ENCODE measurements around the gene LRP1.

DNA sequence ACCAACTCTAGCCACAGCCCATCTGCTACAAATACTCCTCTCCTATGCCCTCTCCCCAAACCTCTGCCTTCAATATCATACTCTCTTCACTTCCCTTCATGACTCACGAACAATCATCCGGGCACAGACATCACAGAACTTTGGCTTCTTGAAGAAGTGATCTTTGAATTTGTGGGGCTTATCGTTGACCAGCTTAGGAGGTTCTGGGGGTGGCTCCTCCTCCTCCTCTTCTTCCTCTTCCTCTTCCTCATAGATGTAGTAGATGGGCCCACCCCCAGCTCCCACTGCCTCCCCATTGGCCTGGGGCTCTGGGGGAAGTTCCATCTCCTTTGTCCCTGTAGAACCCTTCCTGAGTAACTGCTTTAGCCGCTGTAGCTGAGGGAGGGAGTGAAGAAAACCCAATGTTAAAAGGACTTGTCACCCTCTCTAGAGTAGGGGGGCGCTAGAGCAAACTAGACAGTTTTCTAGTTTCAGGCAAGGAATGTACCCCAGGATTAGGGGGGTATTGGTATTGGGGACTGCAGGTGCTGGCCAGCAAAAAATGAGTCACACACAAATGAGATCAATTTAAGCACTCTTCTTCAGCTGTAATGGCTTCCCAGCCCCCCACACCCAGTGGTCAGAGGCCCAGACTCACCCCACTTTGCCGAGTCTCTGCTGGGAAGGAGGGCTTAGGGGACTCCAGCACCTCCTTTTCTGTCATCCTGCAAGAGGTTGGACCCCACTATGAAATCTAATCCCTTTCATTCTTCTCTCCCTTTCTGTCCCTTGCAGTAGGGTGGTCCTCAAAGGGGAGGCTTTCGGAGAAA is 120.9 kb downstream of the LRP1 start:
- TF ChIP-seq, protein P1, sequence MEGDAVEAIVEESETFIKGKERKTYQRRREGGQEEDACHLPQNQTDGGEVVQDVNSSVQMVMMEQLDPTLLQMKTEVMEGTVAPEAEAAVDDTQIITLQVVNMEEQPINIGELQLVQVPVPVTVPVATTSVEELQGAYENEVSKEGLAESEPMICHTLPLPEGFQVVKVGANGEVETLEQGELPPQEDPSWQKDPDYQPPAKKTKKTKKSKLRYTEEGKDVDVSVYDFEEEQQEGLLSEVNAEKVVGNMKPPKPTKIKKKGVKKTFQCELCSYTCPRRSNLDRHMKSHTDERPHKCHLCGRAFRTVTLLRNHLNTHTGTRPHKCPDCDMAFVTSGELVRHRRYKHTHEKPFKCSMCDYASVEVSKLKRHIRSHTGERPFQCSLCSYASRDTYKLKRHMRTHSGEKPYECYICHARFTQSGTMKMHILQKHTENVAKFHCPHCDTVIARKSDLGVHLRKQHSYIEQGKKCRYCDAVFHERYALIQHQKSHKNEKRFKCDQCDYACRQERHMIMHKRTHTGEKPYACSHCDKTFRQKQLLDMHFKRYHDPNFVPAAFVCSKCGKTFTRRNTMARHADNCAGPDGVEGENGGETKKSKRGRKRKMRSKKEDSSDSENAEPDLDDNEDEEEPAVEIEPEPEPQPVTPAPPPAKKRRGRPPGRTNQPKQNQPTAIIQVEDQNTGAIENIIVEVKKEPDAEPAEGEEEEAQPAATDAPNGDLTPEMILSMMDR (conservative IDR thresholded peaks at IDR 0.05; ENCODE audit: low read depth, low read length), result no peak
- TF ChIP-seq EZH2 (IDR thresholded peaks at IDR 0.05; ENCODE audit: low read length, unreplicated experiment), result no peak
